Panc1 (cell line): ENCODE measurements around the gene B3GALT5. TPM values are rescaled to one million over a fixed set of nuclear protein-coding genes. Genes with fewer than 3 reads are reported as not detected.

Experiments
- ATAC-seq: fragments of 200-7000 bp; cut with Tn5 transposase; 2 replicates; pipeline ENCODE4 v1.9.1; 2020; ENCODE audit warnings: mild to moderate bottlenecking, moderate library complexity
- BruUV-seq: library from RNA; stranded (reverse); fragments of 400-500 nt; replicated peaks from 2 replicates; lab custom pipeline; 2021; lab: Mats Ljungman, UMichigan
- CTCF ChIA-PET: fragments of 300-600 bp; sonication (Branson Sonifier 250); formaldehyde crosslinking; loops from one replicate; lab custom pipeline; 2022; ENCODE audit warnings: antibody characterized with exemption; lab: Charles Lee
- POLR2A ChIA-PET: fragments of 300-600 bp; sonication (Branson Sonifier 250); formaldehyde crosslinking; loops from one replicate; lab custom pipeline; 2022; ENCODE audit warnings: antibody characterized with exemption; lab: Charles Lee
- DNase-seq: peaks from one replicate; pipeline ENCODE4 v3.0.0-alpha.2; 2010; ENCODE audit warnings: low read depth, low spot score
- H3K27ac ChIP-seq: 2 replicates; pipeline ENCODE4 v1.5.1; 2011; ENCODE audit warnings: mild to moderate bottlenecking, low read length, inconsistent platforms
- H3K27me3 ChIP-seq: fragments of 200-500 bp; sonication (Bioruptor generic); 2 replicates; pipeline ENCODE4 v1.6.0; 2014; ENCODE audit warnings: low read length, inconsistent platforms; ENCODE audit not compliant: control insufficient read depth, insufficient read depth
- H3K36me3 ChIP-seq: fragments of 200-500 bp; sonication (Bioruptor generic); 2 replicates; pipeline ENCODE4 v1.5.1; 2014; ENCODE audit warnings: inconsistent platforms, mild to moderate bottlenecking, low read length, moderate library complexity; ENCODE audit not compliant: control insufficient read depth, insufficient read depth
- H3K4me1 ChIP-seq: 2 replicates; pipeline ENCODE4 v1.5.1; 2011; ENCODE audit warnings: inconsistent platforms, mild to moderate bottlenecking, low read length, moderate library complexity; ENCODE audit not compliant: control insufficient read depth, insufficient read depth
- H3K4me3 ChIP-seq, 2 experiments: 2 replicates each; pipeline ENCODE4 v1.5.1; 2011 to 2012; ENCODE audit warnings: low read depth in 2 of 2, low read length in 2 of 2, mild to moderate bottlenecking in 2 of 2, inconsistent platforms in 1 of 2, moderate library complexity in 1 of 2
- H3K9me3 ChIP-seq: fragments of 200-500 bp; sonication (Bioruptor generic); 2 replicates; pipeline ENCODE4 v1.5.1; 2014; ENCODE audit warnings: low read depth, mild to moderate bottlenecking, inconsistent platforms, low read length, moderate library complexity; ENCODE audit not compliant: control insufficient read depth, insufficient read depth
- CTCF ChIP-seq: fragments of 450-650 bp; IDR thresholded peaks from 2 replicates; pipeline ENCODE4 v1.5.1; 2017; ENCODE audit warnings: mild to moderate bottlenecking
- POLR2AphosphoS5 ChIP-seq: IDR thresholded peaks from 2 replicates; pipeline ENCODE4 v1.6.1; 2012; ENCODE audit warnings: mild to moderate bottlenecking, low read depth, low read length, moderate library complexity
- REST ChIP-seq, 2 experiments: IDR thresholded peaks; 2 replicates each; pipeline ENCODE4 v1.6.1; 2011 to 2012; ENCODE audit warnings: low read depth in 2 of 2, control low read depth in 1 of 2, low read length in 1 of 2, mild to moderate bottlenecking in 1 of 2, moderate library complexity in 1 of 2; ENCODE audit not compliant: insufficient read depth in 1 of 2
- SIN3A ChIP-seq: IDR thresholded peaks from 2 replicates; pipeline ENCODE4 v1.6.1; 2012; ENCODE audit warnings: low read depth, mild to moderate bottlenecking, low read length, moderate library complexity, borderline replicate concordance; ENCODE audit not compliant: insufficient read depth
- TCF7L2 ChIP-seq: IDR thresholded peaks from 2 replicates; pipeline ENCODE4 v1.6.1; 2011; ENCODE audit warnings: mild to moderate bottlenecking, low read depth, low read length, inconsistent platforms
- in situ Hi-C: cut with HindIII; loops from 2 replicates; pipeline ENCODE4 v1.10.0; 2016; ENCODE audit warnings: low sequenced_read_pairs, low pct_unique_long_range_greater_than_20kb
- intact Hi-C: fragments of 100-400 bp; cut with micrococcal nuclease; formaldehyde crosslinking; loops from one replicate; pipeline ENCODE4 v1.10.0; 2022; ENCODE audit not compliant: unreplicated experiment
- total RNA-seq: library from RNA; stranded (reverse); gene quantifications from one replicate; pipeline ENCODE4 v1.2.1, GENCODE V29; 2021; ENCODE audit not compliant: unreplicated experiment

Gene B3GALT5
- total RNA-seq, 1 experiment from 2014 or later, result 0.10 TPM

GRCh38 chr21:39703578-39703977 is 90.8 kb downstream of the B3GALT5 start:
- H3K4me3 ChIP-seq, result no peak overlapping the region
- ATAC-seq (no peak), DNase-seq (no peak)
- no peak overlapping the region for H3K27ac ChIP-seq
- TF ChIP-seq POLR2AphosphoS5, result no peak
- no peak for TF ChIP-seq REST (IDR thresholded peaks at IDR 0.05; ENCODE audit: insufficient read depth in 1 of 2, low read depth in 2 of 2, low read length in 1 of 2)
- TF ChIP-seq TCF7L2, result no peak
- TF ChIP-seq CTCF, result no peak
- no peak for TF ChIP-seq SIN3A
- in situ Hi-C loops (no loop called here), intact Hi-C loops (no loop called here)
- no peaks in the 10 kb centered on the region for H3K9me3 ChIP-seq
- CTCF ChIA-PET, result no interaction called here
- no peaks in the 10 kb centered on the region for H3K4me1 ChIP-seq
- H3K36me3 ChIP-seq, result no peaks in the 10 kb centered on the region
- POLR2A ChIA-PET, result no interaction called here
- BruUV-seq, result no TSS peak
- no peaks in the 10 kb centered on the region; the same call in 1 of the 2 replicates for H3K27me3 ChIP-seq

GRCh38 chr21:39705849-39706248 is 93.1 kb downstream of the B3GALT5 start:
- in situ Hi-C loops (no loop called here), intact Hi-C loops (no loop called here)
- BruUV-seq, result no TSS peak
- TF ChIP-seq REST (IDR thresholded peaks at IDR 0.05; ENCODE audit: insufficient read depth in 1 of 2, low read depth in 2 of 2, low read length in 1 of 2) (no peak), POLR2AphosphoS5 (no peak), SIN3A (no peak), TCF7L2 (no peak), CTCF (no peak)
- no peaks in the 10 kb centered on the region for H3K4me1 ChIP-seq
- CTCF ChIA-PET, result no interaction called here
- H3K36me3 ChIP-seq, result no peaks in the 10 kb centered on the region
- ATAC-seq (no peak), DNase-seq (no peak)
- no peaks in the 10 kb centered on the region for H3K9me3 ChIP-seq
- POLR2A ChIA-PET, result no interaction called here
- H3K27ac ChIP-seq, result no peak overlapping the region
- no peaks in the 10 kb centered on the region; the same call in 1 of the 2 replicates for H3K27me3 ChIP-seq
- no peak overlapping the region for H3K4me3 ChIP-seq
